CD4-positive, alpha-beta T cell (primary cell): ENCODE measurements around the gene STIM1. TPM values are rescaled to one million over a fixed set of nuclear protein-coding genes. Genes with fewer than 3 reads are reported as not detected.
A peak's percentile ranks its signal among the peaks of the same experiment; 100 is the strongest.

ENCODE experiments used
- ATAC-seq: fragments of 200-7000 bp; cut with Tn5 transposase; one replicate; pipeline ENCODE4 v1.10.0; 2022; ENCODE audit warnings: mild to moderate bottlenecking; ENCODE audit not compliant: poor library complexity
- CTCF ChIA-PET: fragments of 350-600 bp; sonication (Branson Sonifier 250); formaldehyde crosslinking; loops from one replicate; lab custom pipeline; 2021; ENCODE audit warnings: antibody characterized with exemption, inconsistent platforms; lab: Charles Lee
- POLR2A ChIA-PET: fragments of 350-600 bp; sonication (Branson Sonifier 250); formaldehyde crosslinking; loops from one replicate; lab custom pipeline; 2021; ENCODE audit warnings: antibody characterized with exemption, inconsistent platforms; lab: Charles Lee
- DNase-seq, 14 experiments: peaks; one replicate each; pipeline ENCODE4 v3.0.0-alpha.2; 2013 to 2020; ENCODE audit warnings: mixed read lengths in 2 of 14
- H3K27ac ChIP-seq, 2 donors: one replicate each; pipeline versions ENCODE4 v1.5.1 to v1.7.0; 2013; ENCODE audit warnings: low read length in 2 of 2, low read depth in 1 of 2, mild to moderate bottlenecking in 1 of 2
- H3K27me3 ChIP-seq, 2 experiments: 1 replicate in 1 of 2; 2 replicates in 1 of 2; pipeline versions ENCODE4 v1.6.1 to v1.7.0; 2013; ENCODE audit warnings: low read length in 2 of 2, control low read depth in 1 of 2, mild to moderate bottlenecking in 1 of 2, moderate library complexity in 1 of 2; ENCODE audit not compliant: insufficient read depth in 2 of 2, control insufficient read depth in 1 of 2
- H3K36me3 ChIP-seq: one replicate; pipeline ENCODE4 v1.6.1; 2013; ENCODE audit warnings: low read length, control low read depth; ENCODE audit not compliant: insufficient read depth
- H3K4me1 ChIP-seq: one replicate; pipeline ENCODE4 v1.6.1; 2013; ENCODE audit warnings: low read length, control low read depth; ENCODE audit not compliant: insufficient read depth
- H3K4me3 ChIP-seq: one replicate; pipeline ENCODE4 v1.5.1; 2013; ENCODE audit warnings: mild to moderate bottlenecking, low read length, moderate library complexity
- H3K9me3 ChIP-seq, 2 experiments: 1 replicate in 1 of 2; 2 replicates in 1 of 2; pipeline versions ENCODE4 v1.6.1 to v1.7.0; 2013; ENCODE audit warnings: low read length in 2 of 2, mild to moderate bottlenecking in 2 of 2, control low read depth in 1 of 2, moderate library complexity in 1 of 2; ENCODE audit not compliant: control insufficient read depth in 1 of 2, insufficient read depth in 1 of 2
- H3K27ac Mint-ChIP-seq: one replicate; pipeline ENCODE4 v1.8.0; 2020; ENCODE audit warnings: mixed read lengths
- H3K27me3 Mint-ChIP-seq: one replicate; pipeline ENCODE4 v1.8.0; 2021; ENCODE audit warnings: mixed read lengths
- H3K36me3 Mint-ChIP-seq: one replicate; pipeline ENCODE4 v1.8.0; 2021; ENCODE audit warnings: low read depth, mixed read lengths
- H3K4me1 Mint-ChIP-seq: one replicate; pipeline ENCODE4 v1.8.0; 2021; ENCODE audit warnings: low read depth, mixed read lengths
- H3K4me3 Mint-ChIP-seq: one replicate; pipeline ENCODE4 v1.8.0; 2020; ENCODE audit warnings: mild to moderate bottlenecking, mixed read lengths
- H3K9me3 Mint-ChIP-seq: one replicate; pipeline ENCODE4 v1.8.0; 2020; ENCODE audit warnings: mixed read lengths
- CTCF ChIP-seq: fragments of 200-600 bp; IDR thresholded peaks from one replicate; pipeline ENCODE4 v1.8.0; 2022; ENCODE audit warnings: antibody characterized with exemption, mild to moderate bottlenecking
- intact Hi-C, 2 experiments: fragments of 100-400 bp; cut with DNase I in 1 of 2; cut with micrococcal nuclease in 1 of 2; formaldehyde crosslinking; loops; one replicate each; pipeline versions ENCODE4 v1.15.1 to v1.9.0; 2023 to 2025; cut with DNase I, micrococcal nuclease
- total RNA-seq, 174 experiments: library from RNA in 2 of 174; stranded (reverse) in 2 of 174; gene quantifications; one replicate each; pipeline ENCODE4 v1.2.3 and lab custom pipeline; 2021 to 2026

The STIM1 gene
- total RNA-seq, 2 experiments from 2014 or later: 89.0 to 94.9 TPM

GRCh38 chr11:4017129-4017528, 161.7 kb downstream of the STIM1 start:
- POLR2A ChIA-PET: no interaction called here
- H3K4me3 Mint-ChIP-seq: no peak overlapping the region
- no peak for ATAC-seq

GRCh38 chr11:4018641-4019040, 163.2 kb downstream of the STIM1 start:
- Histone ChIP-seq H3K36me3 (peaks cover 7% of the 10 kb centered on the region), H3K9me3 (no peaks in the 10 kb centered on the region), H3K4me3 (no peak overlapping the region), H3K4me1 (peaks cover 12% of the 10 kb centered on the region), H3K27me3 (no peaks in the 10 kb centered on the region), H3K27ac (no peak overlapping the region)
- no peak for TF ChIP-seq CTCF
- no peak for ATAC-seq
- CTCF ChIA-PET: interaction anchor here (0.7 to 1.4 kb wide), 2 partner anchors 59 to 200 kb away, joined by 3 to 4 read pairs; no protein-coding TSS in a partner anchor
- Mint-ChIP-seq H3K4me1 (peaks cover 67% of the 10 kb centered on the region), H3K36me3 (peaks cover 37% of the 10 kb centered on the region), H3K27ac (no peak overlapping the region), H3K27me3 (no peaks in the 10 kb centered on the region), H3K9me3 (no peaks in the 10 kb centered on the region), H3K4me3 (no peak overlapping the region)
- intact Hi-C loops: no loop called here
- no peak for DNase-seq
- POLR2A ChIA-PET: interaction anchor here (1.3 kb wide), 1 partner anchor 12 kb away, joined by 5 read pairs; no protein-coding TSS in a partner anchor

More at GRCh38 chr11:4017129-4017528, 161.7 kb downstream of the STIM1 start:
- intact Hi-C loops: no loop called here
- H3K4me1 Mint-ChIP-seq: peaks cover 73% of the 10 kb centered on the region
- no peak for DNase-seq
- no peak overlapping the region for H3K27ac ChIP-seq
- H3K4me1 ChIP-seq: peaks cover 10% of the 10 kb centered on the region
- no peak overlapping the region for H3K4me3 ChIP-seq
- H3K9me3 Mint-ChIP-seq: no peaks in the 10 kb centered on the region
- TF ChIP-seq CTCF: no peak
- CTCF ChIA-PET: no interaction called here
- H3K27me3 Mint-ChIP-seq: no peaks in the 10 kb centered on the region
- H3K36me3 ChIP-seq: no peaks in the 10 kb centered on the region
- H3K9me3 ChIP-seq: no peaks in the 10 kb centered on the region
- H3K27me3 ChIP-seq: no peaks in the 10 kb centered on the region
- peaks cover 29% of the 10 kb centered on the region for H3K36me3 Mint-ChIP-seq
- H3K27ac Mint-ChIP-seq: peak overlapping the region; percentile 6

- H3K9me3 ChIP-seq: no peaks in the 10 kb centered on the region
- no peak overlapping the region for H3K4me3 ChIP-seq
- H3K4me1 Mint-ChIP-seq: peaks cover 61% of the 10 kb centered on the region
- CTCF ChIA-PET: interaction anchor here (1.0 to 1.4 kb wide), 2 partner anchors 60 to 159 kb away, joined by 3 to 4 read pairs; no protein-coding TSS in a partner anchor
- POLR2A ChIA-PET: interaction anchor here (1.3 kb wide), 1 partner anchor 13 kb away, joined by 5 read pairs; no protein-coding TSS in a partner anchor
- H3K9me3 Mint-ChIP-seq: no peaks in the 10 kb centered on the region
- H3K4me3 Mint-ChIP-seq: no peak overlapping the region
- no peak for TF ChIP-seq CTCF
- no peaks in the 10 kb centered on the region for H3K27me3 ChIP-seq
- H3K27ac Mint-ChIP-seq: peak overlapping the region; percentile 12
- no peaks in the 10 kb centered on the region for H3K27me3 Mint-ChIP-seq
- no peak for ATAC-seq
- no peak overlapping the region for H3K27ac ChIP-seq
- peaks cover 43% of the 10 kb centered on the region for H3K36me3 Mint-ChIP-seq
- peaks cover 12% of the 10 kb centered on the region for H3K4me1 ChIP-seq
- intact Hi-C loops: no loop called here
- peaks cover 19% of the 10 kb centered on the region for H3K36me3 ChIP-seq
- no peak for DNase-seq
Measured at GRCh38 chr11:4019891-4020290, 164.4 kb downstream of the STIM1 start.
